Measurements from ENCODE around the gene PWWP2A.

Gene PWWP2A

DNA sequence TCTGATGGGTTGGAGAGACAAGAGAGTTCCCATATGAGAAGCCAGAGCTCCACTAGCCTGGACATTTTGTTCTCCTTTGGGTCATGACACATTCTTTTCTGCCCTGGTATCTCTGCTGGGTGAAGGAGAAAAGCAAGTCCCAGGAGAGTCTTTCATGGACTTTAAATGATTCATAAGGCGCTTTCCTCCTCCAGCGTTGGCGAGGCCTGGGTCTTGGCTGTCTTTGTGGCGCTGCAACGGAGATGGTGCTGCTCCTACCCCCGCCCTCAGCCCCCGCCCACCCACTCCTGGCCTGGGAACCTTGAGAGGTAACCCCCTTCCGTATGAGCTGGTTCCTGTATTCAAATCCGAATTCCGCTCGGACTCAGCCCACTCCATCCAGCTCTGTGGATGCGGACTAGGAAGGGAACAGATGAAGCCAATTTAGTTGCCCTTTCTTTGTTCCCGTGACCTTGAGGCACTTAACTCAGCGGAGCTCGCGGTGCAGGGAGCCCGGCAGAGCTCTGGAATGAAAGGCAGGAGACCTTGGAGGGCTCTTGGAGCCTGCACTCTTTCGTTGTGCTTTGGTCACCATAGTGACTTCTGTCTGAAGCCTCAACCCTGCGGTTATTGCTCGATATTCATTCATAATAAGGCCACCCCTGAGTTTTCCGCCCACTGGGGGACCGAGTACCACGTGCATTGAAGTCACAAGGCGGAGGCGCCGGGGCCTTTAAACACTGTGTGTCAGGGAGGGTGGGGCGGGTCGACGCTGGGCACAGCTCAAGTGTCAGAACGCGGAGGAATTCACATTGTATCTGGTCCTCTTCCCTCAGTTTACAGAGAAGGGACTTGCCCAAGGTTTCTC is 14.0 kb upstream of the PWWP2A start:
- no peak for DNase-seq

DNA sequence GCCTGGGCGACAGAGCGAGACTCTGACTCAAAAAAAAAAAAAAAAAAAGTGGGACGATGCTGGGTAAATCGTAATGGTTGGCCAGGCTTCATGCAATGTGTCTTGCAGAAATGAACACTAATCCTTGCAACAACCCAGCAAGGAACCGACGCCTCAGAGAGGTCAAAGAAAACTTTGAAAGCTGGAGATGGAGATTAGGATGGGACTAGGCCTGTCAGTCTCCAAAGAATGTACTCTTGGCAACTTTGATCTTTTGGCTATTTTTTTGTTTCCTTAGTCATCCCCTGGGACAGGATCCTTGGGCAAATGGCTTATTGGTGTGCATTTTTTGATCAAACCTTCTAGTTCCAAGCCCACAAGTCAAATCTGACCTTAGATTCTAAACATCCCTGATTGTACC is 10.6 kb upstream of the PWWP2A start:
- DNase-seq = no peak

DNA sequence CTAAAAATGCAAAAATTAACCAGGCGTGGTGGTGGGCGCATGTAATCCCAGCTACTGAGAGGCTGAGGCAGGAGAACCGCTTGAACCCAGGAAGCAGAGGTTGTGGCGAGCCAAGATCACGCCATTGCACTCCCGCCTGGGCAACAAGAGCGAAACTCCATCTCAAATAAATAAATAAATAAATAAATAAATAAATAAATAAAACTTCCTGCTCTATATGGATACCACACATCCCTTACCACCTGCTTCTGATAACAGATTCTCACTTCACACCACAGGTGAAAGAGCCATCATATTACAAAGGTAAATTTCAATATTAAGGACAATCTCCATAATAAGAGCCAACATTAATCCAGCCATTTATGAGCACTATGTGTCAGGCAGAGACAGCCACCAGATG is 9.4 kb upstream of the PWWP2A start:
- no peak for DNase-seq

DNA sequence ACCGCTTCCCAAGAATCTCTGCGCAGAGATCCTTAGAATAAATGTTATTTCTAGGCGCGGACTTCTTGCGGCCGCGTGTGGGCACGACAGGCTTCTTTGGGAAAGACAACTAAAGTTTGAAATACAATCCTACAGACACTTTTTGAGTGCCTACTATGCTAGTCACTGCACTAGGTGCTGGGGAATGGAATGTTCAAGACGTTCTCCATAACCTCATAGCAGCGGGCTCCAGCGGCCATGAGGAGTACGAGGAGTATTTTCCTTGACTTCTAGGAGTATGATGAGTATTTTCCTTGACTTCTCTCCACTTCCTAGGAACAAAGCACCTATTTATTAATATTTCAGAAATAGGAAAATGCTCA is 636 bp upstream of the PWWP2A start:
- no peak for DNase-seq

DNA sequence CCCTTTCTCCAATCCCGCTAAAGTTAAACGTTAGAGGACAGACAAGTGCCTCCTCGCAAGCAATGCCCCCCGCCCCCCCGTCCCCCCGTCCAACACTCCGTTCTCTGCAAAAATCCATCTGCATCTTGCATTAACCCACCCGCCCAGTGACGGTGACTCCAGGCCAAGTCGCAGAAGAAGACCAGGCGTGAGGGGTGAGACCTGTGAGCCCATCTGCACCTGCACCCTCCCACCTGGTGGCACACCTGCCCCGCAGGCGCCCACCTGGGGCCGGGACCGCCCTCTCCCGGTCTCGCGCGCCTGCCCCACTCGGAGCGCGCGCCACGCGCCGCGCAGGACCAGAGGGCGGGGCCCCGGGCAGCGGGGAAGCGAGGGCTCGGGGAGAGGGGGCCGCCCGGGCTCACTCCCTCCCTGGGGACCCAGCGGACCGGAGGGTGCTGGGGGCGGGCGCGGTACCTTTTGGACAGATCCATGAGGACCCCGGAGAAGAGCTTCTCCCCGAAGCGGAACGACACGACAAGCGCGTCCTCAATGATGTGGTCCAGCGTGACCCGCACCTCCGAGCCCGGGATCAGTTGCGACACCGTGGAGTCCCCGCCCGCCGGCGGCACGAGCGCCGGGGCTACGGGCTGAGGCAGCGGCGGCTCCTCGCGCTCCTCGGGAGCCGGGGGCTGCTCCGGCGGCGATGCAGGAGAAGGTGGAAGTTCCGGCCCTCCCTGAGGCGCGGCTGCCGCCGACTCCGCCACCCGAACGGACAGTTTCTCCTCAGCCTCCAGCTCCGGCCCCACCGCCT is 705 bp downstream of the PWWP2A start:
- DNase-seq = no peak

DNA sequence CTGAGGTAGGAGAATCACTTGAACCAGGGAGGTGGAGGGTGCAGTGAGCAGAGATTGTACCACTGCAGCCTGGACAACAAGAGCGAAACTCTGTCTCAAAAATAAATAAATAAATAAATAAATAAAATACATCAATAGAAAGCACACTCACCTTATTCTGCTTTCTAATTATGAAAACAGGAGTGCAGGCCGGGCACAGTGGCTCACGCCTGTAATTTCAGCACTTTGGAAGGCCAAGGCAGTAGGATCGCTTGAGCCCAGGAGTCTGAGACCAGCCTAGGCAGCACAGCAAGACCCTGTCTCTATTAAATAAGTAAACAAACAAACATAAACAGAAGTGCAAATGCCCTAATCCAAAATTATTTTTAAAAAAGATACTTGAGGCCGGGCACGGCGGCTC is 2.3 kb downstream of the PWWP2A start:
- DNase-seq = no peak

DNA sequence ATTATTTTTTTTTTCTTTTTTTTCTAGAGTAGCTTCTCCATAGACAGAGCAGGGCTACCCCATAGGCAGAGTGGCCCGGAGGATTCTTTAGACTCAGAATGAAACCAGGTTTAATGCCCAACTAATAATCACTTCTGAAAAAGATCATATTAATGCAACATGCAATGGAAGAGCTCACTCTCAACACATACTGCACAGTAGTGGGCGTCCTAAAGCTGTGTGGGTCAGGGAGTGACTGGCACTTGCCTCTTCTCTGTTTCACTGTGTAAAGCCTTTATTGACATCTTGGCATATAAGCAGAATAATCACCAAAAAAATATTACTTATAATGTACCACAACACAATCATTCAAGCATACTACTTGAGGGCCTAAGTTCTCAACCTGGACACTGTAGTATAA is 11.1 kb downstream of the PWWP2A start:
- DNase-seq = no peak

DNA sequence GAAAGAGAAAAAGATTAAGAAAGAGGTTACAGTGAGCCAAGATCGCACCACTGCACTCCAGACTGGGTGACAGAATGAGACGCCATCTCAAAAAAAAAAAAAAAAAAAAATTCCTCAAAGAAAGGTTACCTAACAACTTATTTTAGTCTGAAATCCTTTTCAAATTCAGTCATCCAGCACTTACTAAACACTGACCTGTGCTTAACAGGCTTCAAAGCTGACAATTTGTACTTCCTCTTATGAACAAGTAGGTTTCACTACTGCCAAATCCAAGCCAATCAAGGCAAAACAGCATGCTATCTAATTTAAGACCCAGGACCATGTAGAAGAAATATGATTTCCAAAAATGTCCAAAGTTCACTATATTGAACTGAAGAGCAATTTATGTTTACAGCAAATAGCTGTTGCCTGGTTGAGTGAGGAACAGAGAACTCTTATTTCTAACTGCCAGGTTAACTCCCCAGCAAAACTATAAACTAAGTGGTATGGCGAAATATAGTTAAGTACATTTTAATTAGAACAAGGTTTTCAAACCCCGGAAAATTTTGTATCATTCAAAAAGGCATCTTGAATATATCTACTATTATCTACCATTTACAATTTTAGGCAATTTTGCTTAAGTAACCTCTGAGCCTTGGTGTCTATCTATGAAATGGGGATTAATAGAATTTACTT is 13.4 kb downstream of the PWWP2A start:
- DNase-seq = no peak

DNA sequence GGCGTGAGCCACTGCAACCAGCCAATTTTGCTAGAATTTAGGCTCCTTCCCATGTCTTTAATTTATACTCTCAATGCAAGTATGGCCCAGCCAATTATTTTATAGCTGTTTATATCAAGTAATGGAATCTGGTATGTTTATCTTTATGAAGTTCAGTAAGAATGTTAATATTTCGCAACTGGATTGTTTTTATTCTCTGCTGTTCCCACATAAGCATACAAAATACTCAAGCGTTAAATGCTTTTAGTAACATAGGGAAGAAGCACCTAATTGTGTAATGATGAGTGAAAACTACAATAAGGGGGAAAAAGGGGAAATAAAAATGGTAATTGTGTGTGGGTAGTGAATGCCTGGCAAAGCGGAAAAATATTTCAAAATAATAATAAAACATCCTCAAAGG is 21.3 kb downstream of the PWWP2A start:
- no peak for DNase-seq

DNA sequence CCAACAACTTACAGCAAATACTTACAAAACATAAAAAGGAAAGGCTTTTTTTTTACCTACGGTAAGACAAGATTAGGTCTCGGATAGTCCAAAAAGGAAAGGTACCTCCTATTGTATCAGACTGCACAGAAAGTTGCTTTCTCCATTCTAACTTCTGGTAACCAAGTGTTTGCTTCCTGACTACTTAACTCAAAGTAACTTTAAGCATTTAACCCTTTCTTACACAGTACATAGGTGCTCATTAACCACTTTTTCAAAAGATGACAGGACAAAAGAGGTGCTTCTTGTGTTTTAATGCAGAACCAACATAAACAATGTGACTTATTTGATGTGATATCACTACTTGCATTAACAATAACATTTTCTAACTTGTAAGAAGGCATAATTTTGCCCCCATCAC is 23.1 kb downstream of the PWWP2A start:
- DNase-seq = no peak

DNA sequence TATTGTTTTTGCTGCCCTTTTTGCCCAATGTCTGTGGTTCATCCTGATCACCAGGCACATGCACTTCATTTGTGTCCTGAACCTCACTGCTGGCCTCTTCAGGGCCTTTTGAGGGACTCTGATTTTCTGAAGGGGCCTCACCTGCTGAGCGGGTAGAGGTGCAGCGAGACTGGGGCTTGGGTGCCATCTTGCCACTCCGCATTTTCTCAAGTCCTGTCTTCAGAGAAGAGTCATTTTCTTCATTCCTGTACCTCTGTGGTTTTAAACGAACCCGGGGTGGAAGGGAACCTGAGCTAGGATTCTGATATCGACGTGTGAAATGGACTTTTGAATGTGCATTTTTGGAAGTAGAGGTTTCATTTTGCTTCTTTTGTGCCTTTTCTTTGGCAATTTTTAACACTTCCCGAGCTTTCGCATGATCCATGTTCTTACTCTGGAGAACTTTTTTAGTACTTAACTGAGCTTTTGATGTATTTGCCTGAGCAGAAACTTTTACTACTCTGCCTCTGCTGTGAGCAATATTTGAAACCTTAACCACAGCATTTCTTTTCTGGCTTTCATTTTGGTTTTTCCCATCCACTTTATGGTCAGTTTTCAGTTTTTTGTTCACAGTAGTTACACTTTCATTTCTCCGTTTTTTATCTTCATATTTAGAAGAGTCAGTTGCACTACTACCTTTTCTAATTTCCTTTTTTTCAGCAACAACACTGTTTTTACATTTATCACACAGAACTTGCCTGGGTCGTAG is 26.1 kb downstream of the PWWP2A start:
- DNase-seq = no peak

DNA sequence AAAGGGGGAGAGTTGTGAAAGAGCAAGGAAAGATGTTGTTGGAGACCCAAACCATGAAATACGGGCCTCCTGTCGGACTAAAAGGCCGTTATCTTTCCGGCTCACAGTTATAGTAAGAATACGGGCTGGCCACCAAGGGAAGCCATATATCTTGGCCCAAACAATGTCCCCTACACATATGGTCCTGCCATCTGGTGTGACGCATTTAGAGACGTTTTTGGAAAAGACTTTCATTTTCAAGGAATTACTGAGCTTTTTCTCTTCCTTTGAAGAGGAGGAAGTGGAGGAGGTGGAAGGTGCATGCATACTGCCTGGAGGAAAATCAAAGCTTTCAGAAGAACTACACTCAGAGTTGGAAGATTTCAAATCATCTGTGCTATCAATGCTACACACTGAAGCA is 26.7 kb downstream of the PWWP2A start:
- DNase-seq = no peak

DNA sequence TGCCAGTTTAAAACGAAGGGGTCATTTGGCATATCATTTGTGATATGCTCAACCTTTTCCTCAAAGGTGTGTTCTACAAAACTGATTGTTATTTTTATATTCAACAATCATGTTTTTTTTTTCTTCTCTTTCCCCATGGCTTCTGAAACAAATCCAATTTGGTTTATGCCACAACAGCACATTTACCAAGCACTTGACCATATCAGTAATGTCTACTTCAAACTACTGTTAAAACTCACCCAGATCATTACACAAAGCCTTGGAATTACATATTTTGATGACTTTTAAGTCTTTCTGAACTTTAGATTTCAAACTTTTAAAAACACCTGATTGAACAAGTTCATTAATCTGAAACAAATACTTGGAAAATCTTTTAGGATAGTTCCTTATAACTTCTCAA is 29.2 kb downstream of the PWWP2A start:
- no peak for DNase-seq

DNA sequence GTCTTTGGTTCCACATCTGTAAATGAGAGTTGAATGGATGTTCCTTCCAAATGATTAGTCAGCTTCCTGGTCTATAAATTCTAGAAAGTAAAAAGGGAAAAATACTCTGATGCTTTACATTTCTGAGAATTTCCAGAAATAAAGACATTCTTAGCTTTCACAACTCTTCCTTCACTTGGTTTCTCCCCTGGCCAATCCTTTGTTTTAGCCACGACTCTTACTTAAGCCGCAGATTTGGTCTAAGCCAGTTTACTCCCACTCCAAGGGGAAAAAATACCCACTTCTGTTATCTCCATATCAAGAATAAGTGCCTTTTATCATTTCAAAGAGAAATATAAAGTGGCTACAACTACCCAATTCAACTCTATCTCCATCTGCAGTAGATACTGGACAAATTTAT is 29.7 kb downstream of the PWWP2A start:
- DNase-seq = no peak

DNA sequence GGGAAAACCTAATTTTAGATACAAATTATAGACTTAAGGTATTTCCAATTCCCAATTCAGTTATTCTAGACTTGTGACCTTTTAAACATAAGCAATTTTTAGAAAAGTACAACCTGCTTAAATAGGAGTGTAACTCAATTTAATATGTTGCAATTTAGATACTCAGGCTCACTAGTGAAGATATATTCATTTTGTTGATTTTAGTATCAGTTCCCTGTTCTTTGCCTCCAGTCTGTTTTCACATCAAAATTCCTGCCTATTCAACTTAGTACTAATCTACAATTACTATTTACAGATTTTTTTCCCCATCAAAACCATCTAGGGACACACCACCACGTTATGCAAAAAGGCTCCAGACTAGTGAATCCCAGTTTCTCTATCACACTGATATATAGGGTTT is 30.4 kb downstream of the PWWP2A start:
- DNase-seq = no peak

DNA sequence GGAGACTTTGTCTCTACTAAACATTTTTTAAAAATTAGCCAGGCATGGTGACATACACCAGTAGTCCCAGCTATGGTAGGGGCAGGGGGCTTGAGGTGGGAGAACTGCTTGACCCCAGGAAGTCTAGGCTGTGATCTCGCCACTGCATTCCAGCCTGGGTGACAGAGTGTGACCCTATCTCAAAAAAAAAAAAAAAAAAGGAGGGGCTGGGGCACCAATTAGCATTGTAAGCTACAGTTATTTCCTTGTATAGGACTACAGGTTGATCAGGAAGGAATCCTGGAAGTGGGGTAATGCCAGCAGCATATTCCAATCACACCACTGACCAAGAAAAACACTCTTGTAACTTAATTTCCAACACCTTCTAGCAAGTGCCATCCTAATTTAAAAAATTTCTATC is 32.1 kb downstream of the PWWP2A start:
- no peak for DNase-seq

DNA sequence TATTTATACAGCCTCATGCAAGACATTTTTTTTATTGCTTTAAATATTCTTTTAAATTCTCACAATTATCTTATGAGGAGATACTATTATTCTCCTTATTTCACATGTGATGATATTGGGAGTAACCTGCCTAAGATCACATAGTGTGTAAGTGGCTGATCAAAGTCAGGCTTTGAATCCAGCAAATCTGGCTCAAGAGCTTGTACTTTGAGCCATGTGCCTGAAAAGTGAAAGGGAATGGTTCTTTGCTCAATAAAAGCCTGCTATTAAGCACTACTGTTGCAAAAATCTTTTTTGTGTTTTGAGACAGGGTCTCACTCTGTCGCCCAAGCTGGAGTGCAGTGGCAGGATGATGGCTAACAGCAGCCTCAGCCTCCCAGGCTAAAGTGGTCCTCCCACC is 35.1 kb downstream of the PWWP2A start:
- DNase-seq = no peak

DNA sequence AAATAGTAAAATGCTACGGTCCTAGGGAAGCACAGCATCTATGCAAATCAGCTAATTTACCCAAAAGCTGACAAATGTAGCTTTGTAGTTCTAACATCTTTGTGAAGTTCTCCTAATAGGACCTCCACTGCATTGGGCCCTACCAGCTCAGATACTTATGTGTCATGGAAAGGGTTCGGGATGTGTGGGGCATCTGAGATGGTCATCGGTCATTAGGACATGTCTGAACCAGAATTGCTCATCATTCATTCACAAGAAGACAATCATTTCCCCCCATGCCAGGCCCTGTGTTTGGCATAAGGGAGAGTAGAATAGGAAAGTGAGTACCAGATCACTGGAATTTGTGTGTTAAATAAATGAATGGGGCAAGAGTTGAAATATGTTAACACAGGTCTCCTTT is 35.7 kb downstream of the PWWP2A start:
- peak; percentile 23 to 72 for DNase-seq

DNA sequence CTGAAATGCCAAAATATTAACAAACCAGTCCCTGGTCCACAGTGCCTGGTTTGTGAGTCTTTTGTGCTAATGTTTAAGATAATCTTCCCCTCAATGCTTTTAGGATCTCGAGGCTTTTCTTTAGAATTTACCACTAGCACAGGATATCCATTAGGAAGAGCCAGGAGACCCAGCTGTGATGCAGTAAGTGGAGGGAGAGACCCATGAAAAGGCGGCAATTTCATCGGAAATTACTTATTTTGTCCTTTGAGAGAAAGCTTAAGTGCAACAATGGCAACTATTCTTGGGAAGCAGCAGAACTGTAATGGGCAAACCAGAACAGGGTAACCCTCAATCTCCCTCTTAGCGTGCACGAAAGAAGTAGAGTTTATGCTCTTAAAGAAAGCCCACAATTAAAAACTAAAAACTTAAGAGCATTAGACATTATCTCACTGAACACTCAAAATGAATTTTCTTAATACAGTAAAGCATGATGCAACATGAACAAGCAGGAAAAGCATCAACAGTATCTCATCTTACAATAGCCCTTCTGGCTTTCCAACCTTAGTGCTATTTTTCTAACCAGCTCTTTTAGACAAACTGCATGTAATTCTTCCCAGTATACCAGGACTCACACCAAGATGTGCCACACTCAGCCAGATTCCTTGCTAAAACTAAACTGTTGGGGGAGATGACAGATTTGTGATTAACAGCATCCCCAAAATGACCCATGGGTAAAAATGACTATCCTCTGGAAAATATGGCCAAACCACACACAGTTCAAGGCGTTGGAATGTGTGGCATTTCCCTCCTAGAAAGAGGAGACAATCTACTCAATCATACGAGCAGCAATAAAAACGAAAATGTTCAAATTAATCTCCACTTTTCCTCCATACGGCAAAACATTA is 36.4 kb downstream of the PWWP2A start:
- DNase-seq = peak; percentile 53 to 81

DNA sequence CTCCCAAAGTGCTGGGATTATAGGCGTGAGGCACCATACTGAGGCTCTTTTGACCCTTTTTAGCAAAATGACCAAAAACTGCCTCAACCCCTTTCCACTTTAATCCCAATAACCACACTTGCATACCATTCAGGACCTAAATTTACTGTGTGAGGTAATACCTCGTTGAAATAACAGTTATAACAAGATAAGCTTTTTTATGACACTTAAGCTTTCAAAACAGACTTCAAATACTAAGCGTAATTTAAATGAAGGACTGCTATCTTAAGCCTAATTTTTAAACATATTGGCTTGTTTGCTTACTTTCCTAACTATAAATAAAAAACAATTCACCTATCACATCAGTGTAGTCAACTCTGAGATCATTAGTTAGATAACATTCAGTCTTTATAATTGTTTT is 37.8 kb downstream of the PWWP2A start:
- DNase-seq = no peak

DNA sequence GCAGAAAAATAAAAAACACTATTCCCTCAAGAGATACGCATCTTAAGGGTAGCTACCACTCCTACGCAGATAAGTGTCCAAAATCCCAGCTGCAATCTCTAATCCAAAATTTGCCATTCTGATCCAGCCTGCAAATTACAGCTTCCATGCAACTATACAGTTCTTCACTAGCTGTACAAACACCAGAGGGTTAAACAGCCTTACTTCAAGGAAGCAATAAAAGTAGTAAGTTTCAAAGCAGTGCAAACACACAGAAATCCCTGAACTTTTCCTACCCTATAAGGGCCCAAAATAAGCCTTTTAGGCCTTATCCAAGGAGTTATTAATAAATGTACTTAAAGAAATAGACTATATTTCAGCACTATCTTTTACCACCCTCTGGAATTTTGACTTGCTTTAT is 39.5 kb downstream of the PWWP2A start:
- DNase-seq = no peak

DNA sequence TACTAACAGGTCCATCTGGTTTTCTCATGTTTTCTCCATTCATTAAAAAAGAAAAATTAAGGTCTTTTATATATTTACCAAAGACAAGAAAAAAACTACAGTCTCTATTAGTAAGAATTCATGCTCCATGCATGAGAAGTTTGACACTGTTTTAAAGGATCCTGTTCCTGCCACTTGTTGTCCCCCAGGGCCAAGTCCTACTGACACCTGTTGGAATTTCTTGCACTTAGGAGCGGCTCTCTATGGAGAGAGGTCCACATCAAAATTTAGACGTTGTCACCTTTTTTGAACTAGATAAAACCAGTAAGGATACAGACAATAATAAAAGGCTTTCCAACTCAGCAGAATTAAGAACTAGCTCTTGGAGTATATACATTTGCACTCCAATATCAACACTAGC is 42.3 kb downstream of the PWWP2A start:
- no peak for DNase-seq

Data from SW 1271 (cell line).